ENCODE results near the gene BBS9. TPM values are rescaled to one million over a fixed set of nuclear protein-coding genes. Genes with fewer than 3 reads are reported as not detected.

Gene BBS9
- total and polyA plus RNA-seq, 9 of the 15 experiments (the other 6 are each of a cell fraction or from before 2014, with no cell fraction given) = 0.77 to 3.3 (median 2.4) TPM

- TF ChIP-seq NR2C1 (IDR thresholded peaks at IDR 0.05) = no peak
- peak; percentile 58; the same call in 1 of the 2 replicates for TF ChIP-seq NR2C1 (tag; IDR thresholded peaks at IDR 0.05)
- peak; percentile 79 for TF ChIP-seq CREB3L1 (IDR thresholded peaks at IDR 0.05; ENCODE audit: borderline replicate concordance, low read depth)
- TF ChIP-seq E2F6 (IDR thresholded peaks at IDR 0.05; ENCODE audit: borderline replicate concordance in 1 of 2, extremely low read depth in 1 of 2, insufficient read depth in 1 of 2, insufficient read length in 1 of 2, low read depth in 1 of 2, low read length in 1 of 2, poor library complexity in 1 of 2, severe bottlenecking in 1 of 2) = peak in 1 of 2 experiments; percentile 11
- no peak for TF ChIP-seq PHF20 (IDR thresholded peaks at IDR 0.05; ENCODE audit: partially characterized antibody)
- TF ChIP-seq NCOA6 (IDR thresholded peaks at IDR 0.05) = peak; percentile 92
- no peak for TF ChIP-seq CREB1 (IDR thresholded peaks at IDR 0.05)
- peak; percentile 30; the same call in 1 of the 2 replicates for TF ChIP-seq CREB1 (CRISPR knock-in tag; IDR thresholded peaks at IDR 0.05)
- peak; percentile 56; the same call in 1 of the 2 replicates for TF ChIP-seq ETV5 (CRISPR knock-in tag; IDR thresholded peaks at IDR 0.05; ENCODE audit: low read depth)
- no peak for TF ChIP-seq OTX1 (CRISPR knock-in tag; IDR thresholded peaks at IDR 0.05)
- no peak for TF ChIP-seq CHAMP1 (IDR thresholded peaks at IDR 0.05)
- TF ChIP-seq HSF4 (CRISPR knock-in tag; IDR thresholded peaks at IDR 0.05; ENCODE audit: borderline replicate concordance) = no peak
- TF ChIP-seq ZNF695 (CRISPR knock-in tag; IDR thresholded peaks at IDR 0.05) = no peak
- TF ChIP-seq CBX3 (IDR thresholded peaks at IDR 0.05; ENCODE audit: borderline replicate concordance in 1 of 2, low read length in 2 of 2) = no peak
- TF ChIP-seq RBM22 (IDR thresholded peaks at IDR 0.05; ENCODE audit: low read depth, low read length, poor library complexity, severe bottlenecking) = no peak
- TF ChIP-seq SMARCA4 (IDR thresholded peaks at IDR 0.05) = 0 out of 2 replicates have a peak, but pooled peaks have one; percentile 43
- no peak for TF ChIP-seq ZNF311 (CRISPR knock-in tag; IDR thresholded peaks at IDR 0.05)
- TF ChIP-seq BRCA1 (IDR thresholded peaks at IDR 0.05) = no peak
- TF ChIP-seq BRCA1 (CRISPR knock-in tag; IDR thresholded peaks at IDR 0.05) = no peak
- TF ChIP-seq PRMT5 (CRISPR knock-in tag; IDR thresholded peaks at IDR 0.05) = no peak
- no peak for TF ChIP-seq EP300 (IDR thresholded peaks at IDR 0.05; ENCODE audit: low read length)
- TF ChIP-seq FOS (IDR thresholded peaks at IDR 0.05; ENCODE audit: extremely low read depth, insufficient read length) = no peak
- TF ChIP-seq L3MBTL2 (IDR thresholded peaks at IDR 0.05) = peak; percentile 53
Measured at GRCh38 chr7:33128990-33129805, at the start of gene BBS9 (continued).

All from K562 (cell line).